HEK293T (cell line): ENCODE measurements around the gene PLK4.

ENCODE experiments used
- ARNT ChIP-seq: fragments of 450-650 bp; IDR thresholded peaks from 2 replicates; pipeline ENCODE4 v1.6.1; 2017; ENCODE audit warnings: mild to moderate bottlenecking
- ELF4 ChIP-seq: fragments of 450-650 bp; IDR thresholded peaks from 2 replicates; pipeline ENCODE4 v1.6.1; 2017; ENCODE audit warnings: antibody characterized with exemption
- FOXK2 ChIP-seq: fragments of 450-650 bp; IDR thresholded peaks from 2 replicates; pipeline ENCODE4 v1.6.1; 2016; ENCODE audit warnings: mild to moderate bottlenecking
- FOXM1 ChIP-seq: fragments of 450-650 bp; IDR thresholded peaks from 2 replicates; pipeline ENCODE4 v1.6.1; 2017; ENCODE audit warnings: mild to moderate bottlenecking, borderline replicate concordance
- L3MBTL2 ChIP-seq: fragments of 450-650 bp; conservative IDR thresholded peaks from 2 replicates; pipeline ENCODE4 v1.6.1; 2016; ENCODE audit warnings: mild to moderate bottlenecking
- NFRKB ChIP-seq: fragments of 450-650 bp; IDR thresholded peaks from 2 replicates; pipeline ENCODE4 v1.6.1; 2016; ENCODE audit warnings: mild to moderate bottlenecking, moderate library complexity
- SP1 ChIP-seq: fragments of 450-650 bp; IDR thresholded peaks from 2 replicates; pipeline ENCODE4 v1.6.1; 2017

- TF ChIP-seq ARNT = no peak
- TF ChIP-seq FOXK2 = no peak
- no peak for TF ChIP-seq ELF4
- no peak for TF ChIP-seq L3MBTL2
- no peak for TF ChIP-seq SP1
- TF ChIP-seq NFRKB = no peak
- no peak for TF ChIP-seq FOXM1
Measured at GRCh38 chr4:127922226-127922625, 41.5 kb downstream of the PLK4 start.
